Duodenal mucosa (tissue), 2 donors: Measurements from ENCODE around the gene ADCY7.

Experiments used
- H3K27ac ChIP-seq: one replicate; pipeline ENCODE4 v1.7.0; 2013; ENCODE audit warnings: low read depth, low read length
- H3K27me3 ChIP-seq, 2 donors: one replicate each; pipeline ENCODE4 v1.7.0; 2013; ENCODE audit warnings: low read length in 2 of 2, control low read depth in 1 of 2; ENCODE audit not compliant: insufficient read depth in 2 of 2, control insufficient read depth in 1 of 2
- H3K36me3 ChIP-seq, 2 donors: one replicate each; pipeline ENCODE4 v1.7.0; 2013; ENCODE audit warnings: low read length in 2 of 2, control low read depth in 1 of 2; ENCODE audit not compliant: insufficient read depth in 2 of 2, control insufficient read depth in 1 of 2
- H3K4me1 ChIP-seq, 2 donors: one replicate each; pipeline ENCODE4 v1.7.0; 2013; ENCODE audit warnings: low read length in 2 of 2, control low read depth in 1 of 2; ENCODE audit not compliant: insufficient read depth in 2 of 2, control insufficient read depth in 1 of 2
- H3K4me3 ChIP-seq, 2 donors: one replicate each; pipeline ENCODE4 v1.7.0; 2013; ENCODE audit warnings: low read length in 2 of 2, low read depth in 1 of 2
- H3K9ac ChIP-seq, 2 donors: one replicate each; pipeline ENCODE4 v1.7.0; 2013; ENCODE audit warnings: low read length in 2 of 2, low read depth in 1 of 2
- H3K9me3 ChIP-seq, 2 donors: one replicate each; pipeline ENCODE4 v1.7.0; 2013; ENCODE audit warnings: low read length in 2 of 2, control low read depth in 1 of 2; ENCODE audit not compliant: control insufficient read depth in 1 of 2

Gene ADCY7

GRCh38 chr16:50267651-50268050, 1.3 kb downstream of the ADCY7 start:
- Histone ChIP-seq H3K36me3 (no peaks in the 10 kb centered on the region), H3K9ac (peak overlapping the region; percentile 39 to 63), H3K27me3 (no peaks in the 10 kb centered on the region), H3K4me1 (peaks cover 16 to 18% of the 10 kb centered on the region in 2 donors), H3K27ac (no peak overlapping the region), H3K4me3 (peak overlapping the region; percentile 13 to 68), H3K9me3 (no peaks in the 10 kb centered on the region)

- no peaks in the 10 kb centered on the region for H3K36me3 ChIP-seq
- H3K4me1 ChIP-seq = peaks cover 18 to 19% of the 10 kb centered on the region in 2 donors
- no peak overlapping the region for H3K27ac ChIP-seq
- no peak overlapping the region for H3K9ac ChIP-seq
- no peaks in the 10 kb centered on the region for H3K27me3 ChIP-seq
- H3K4me3 ChIP-seq = no peak overlapping the region
- H3K9me3 ChIP-seq = no peaks in the 10 kb centered on the region
Measured at GRCh38 chr16:50268352-50268751, 2.0 kb downstream of the ADCY7 start.

- peaks cover 18 to 27% of the 10 kb centered on the region in 2 donors for H3K4me1 ChIP-seq
- H3K27me3 ChIP-seq = no peaks in the 10 kb centered on the region
- no peaks in the 10 kb centered on the region for H3K36me3 ChIP-seq
- no peak overlapping the region for H3K27ac ChIP-seq
- H3K4me3 ChIP-seq = no peak overlapping the region
- no peak overlapping the region for H3K9ac ChIP-seq
- no peaks in the 10 kb centered on the region for H3K9me3 ChIP-seq
Measured at GRCh38 chr16:50269061-50269705, 2.8 kb downstream of the ADCY7 start.

GRCh38 chr16:50269769-50270509, 3.6 kb downstream of the ADCY7 start:
- H3K4me3 ChIP-seq = no peak overlapping the region
- H3K4me1 ChIP-seq = peaks cover 21 to 31% of the 10 kb centered on the region in 2 donors
- no peaks in the 10 kb centered on the region for H3K36me3 ChIP-seq
- H3K9me3 ChIP-seq = no peaks in the 10 kb centered on the region
- H3K27ac ChIP-seq = no peak overlapping the region
- no peak overlapping the region for H3K9ac ChIP-seq
- H3K27me3 ChIP-seq = no peaks in the 10 kb centered on the region

- no peaks in the 10 kb centered on the region for H3K9me3 ChIP-seq
- H3K27ac ChIP-seq = no peak overlapping the region
- no peak overlapping the region for H3K4me3 ChIP-seq
- peaks cover 22 to 36% of the 10 kb centered on the region in 2 donors for H3K4me1 ChIP-seq
- no peaks in the 10 kb centered on the region for H3K36me3 ChIP-seq
- no peaks in the 10 kb centered on the region for H3K27me3 ChIP-seq
- H3K9ac ChIP-seq = no peak overlapping the region
Measured at GRCh38 chr16:50270510-50271147, 4.3 kb downstream of the ADCY7 start.

- Histone ChIP-seq H3K27ac (no peak overlapping the region), H3K4me3 (no peak overlapping the region), H3K4me1 (peaks cover 18 to 35% of the 10 kb centered on the region in 2 donors), H3K36me3 (no peaks in the 10 kb centered on the region), H3K9me3 (no peaks in the 10 kb centered on the region), H3K27me3 (no peaks in the 10 kb centered on the region), H3K9ac (no peak overlapping the region)
Measured at GRCh38 chr16:50271148-50272041, 5.0 kb downstream of the ADCY7 start.

- Histone ChIP-seq H3K27me3 (no peaks in the 10 kb centered on the region), H3K36me3 (no peaks in the 10 kb centered on the region), H3K9ac (no peak overlapping the region), H3K9me3 (no peaks in the 10 kb centered on the region), H3K4me3 (no peak overlapping the region), H3K27ac (no peak overlapping the region), H3K4me1 (peaks cover 11 to 29% of the 10 kb centered on the region in 2 donors)
Measured at GRCh38 chr16:50272111-50272571, 5.8 kb downstream of the ADCY7 start.

GRCh38 chr16:50272687-50273381, 6.5 kb downstream of the ADCY7 start:
- Histone ChIP-seq H3K4me1 (peaks cover 11 to 29% of the 10 kb centered on the region in 2 donors), H3K27me3 (no peaks in the 10 kb centered on the region)

GRCh38 chr16:50273382-50273690, 7.0 kb downstream of the ADCY7 start:
- Histone ChIP-seq H3K4me3 (no peak overlapping the region), H3K4me1 (peaks cover 11 to 29% of the 10 kb centered on the region in 2 donors), H3K9ac (no peak overlapping the region), H3K36me3 (no peaks in the 10 kb centered on the region), H3K9me3 (peaks cover 0 to 2% of the 10 kb centered on the region in 2 donors), H3K27ac (no peak overlapping the region), H3K27me3 (no peaks in the 10 kb centered on the region)

More at GRCh38 chr16:50272687-50273381, 6.5 kb downstream of the ADCY7 start:
- H3K9ac ChIP-seq = no peak overlapping the region
- no peaks in the 10 kb centered on the region for H3K9me3 ChIP-seq
- H3K4me3 ChIP-seq = no peak overlapping the region
- no peak overlapping the region for H3K27ac ChIP-seq
- no peaks in the 10 kb centered on the region for H3K36me3 ChIP-seq
